Activated T-cell treated with anti-CD3 and anti-CD28 coated beads, Interleukin-2, amount 50 U/mL, for 48 hours (primary cell): ENCODE data around the gene DCHS1.

Experiments used
- DNase-seq, 2 experiments: peaks; one replicate each; pipeline ENCODE4 v3.0.0-alpha.2; 2020

Gene DCHS1

GRCh38 chr11:6611092-6611962 lies 44.3 kb downstream of the DCHS1 start:
- peak in 1 of 2 experiments; percentile 55 for DNase-seq

GRCh38 chr11:6610591-6610990 lies 45.0 kb downstream of the DCHS1 start:
- DNase-seq: peak in 1 of 2 experiments; percentile 15

- DNase-seq: peak; percentile 10 to 12
These were observed 46.0 kb downstream of the DCHS1 start for GRCh38 chr11:6609502-6610015.

GRCh38 chr11:6608726-6609501 lies 46.7 kb downstream of the DCHS1 start:
- DNase-seq: peak; percentile 15 to 16

- DNase-seq: no peak
These were observed 47.6 kb downstream of the DCHS1 start for GRCh38 chr11:6608011-6608410.

- peak; percentile 12 to 17 for DNase-seq
These were observed 48.3 kb downstream of the DCHS1 start for GRCh38 chr11:6607190-6607795.

GRCh38 chr11:6606471-6607189 lies 49.0 kb downstream of the DCHS1 start:
- peak; percentile 73 to 79 for DNase-seq

- DNase-seq: peak; percentile 11 to 14
These were observed 50.8 kb downstream of the DCHS1 start for GRCh38 chr11:6604790-6605189.

GRCh38 chr11:6604081-6604626 lies 51.5 kb downstream of the DCHS1 start:
- peak; percentile 63 to 66 for DNase-seq

- peak; percentile 89 to 92 for DNase-seq
These were observed 52.1 kb downstream of the DCHS1 start, which contains the start of the genes ILK and RRP8 for GRCh38 chr11:6603287-6604080. Gene ILK, plus strand, starts transcription at chr11:6603774. Its CDS starts 498 bp downstream, at chr11:6604272. Gene RRP8, minus strand, starts transcription at chr11:6603616. Its CDS starts 114 bp downstream, at chr11:6603502.

GRCh38 chr11:6602096-6602940 lies 53.3 kb downstream of the DCHS1 start:
- DNase-seq: peak; percentile 15 to 16

- DNase-seq: no peak
These were observed 54.6 kb downstream of the DCHS1 start for GRCh38 chr11:6601041-6601461.

- peak in 1 of 2 experiments; percentile 13 for DNase-seq
These were observed 55.7 kb downstream of the DCHS1 start for GRCh38 chr11:6599881-6600390.

GRCh38 chr11:6599449-6599848 lies 56.2 kb downstream of the DCHS1 start:
- DNase-seq: no peak

GRCh38 chr11:6598555-6598954 lies 57.1 kb downstream of the DCHS1 start:
- DNase-seq: no peak

- DNase-seq: no peak
These were observed 59.3 kb downstream of the DCHS1 start for GRCh38 chr11:6596239-6596877.

GRCh38 chr11:6594142-6594768 lies 61.4 kb downstream of the DCHS1 start:
- no peak for DNase-seq

- no peak for DNase-seq
These were observed 67.6 kb downstream of the DCHS1 start for GRCh38 chr11:6588018-6588417.
